DND-41 (cell line): ENCODE results near the gene PTPRE.

Experiments used
- ATAC-seq: fragments of 200-7000 bp; cut with Tn5 transposase; 3 replicates; pipeline ENCODE4 v1.9.1; 2021; ENCODE audit warnings: low read depth; ENCODE audit not compliant: insufficient read depth
- DNase-seq: peaks from one replicate; pipeline ENCODE4 v3.0.0-alpha.2; 2020
- H2AFZ ChIP-seq: 2 replicates; pipeline ENCODE4 v1.6.0; 2012; ENCODE audit warnings: low read depth, low read length
- H3K27ac ChIP-seq: 2 replicates; pipeline ENCODE4 v1.5.1; 2012; ENCODE audit warnings: low read length, inconsistent platforms
- H3K27me3 ChIP-seq: fragments of 200-600 bp; sonication (generic); 2 replicates; pipeline ENCODE4 v1.6.0; 2012; ENCODE audit warnings: low read length, mild to moderate bottlenecking, inconsistent platforms; ENCODE audit not compliant: insufficient read depth, poor library complexity
- H3K36me3 ChIP-seq: 2 replicates; pipeline ENCODE4 v1.5.1; 2012; ENCODE audit warnings: low read length, inconsistent platforms; ENCODE audit not compliant: insufficient read depth
- H3K4me1 ChIP-seq: 2 replicates; pipeline ENCODE4 v1.5.1; 2012; ENCODE audit warnings: mild to moderate bottlenecking, low read length; ENCODE audit not compliant: insufficient read depth
- H3K4me2 ChIP-seq: 2 replicates; pipeline ENCODE4 v1.6.0; 2012; ENCODE audit warnings: mild to moderate bottlenecking, moderate library complexity, low read length, inconsistent platforms; ENCODE audit not compliant: insufficient read depth
- H3K4me3 ChIP-seq, 2 experiments: fragments of 200-600 bp in 1 of 2; shearing (Covaris generic) in 1 of 2; 2 replicates each; pipeline ENCODE4 v1.5.1; 2012 to 2016; ENCODE audit warnings: inconsistent platforms in 2 of 2, low read length in 2 of 2, mild to moderate bottlenecking in 2 of 2, low read depth in 1 of 2, moderate library complexity in 1 of 2
- H3K79me2 ChIP-seq: 2 replicates; pipeline ENCODE4 v1.6.0; 2012; ENCODE audit warnings: low read length, inconsistent platforms; ENCODE audit not compliant: insufficient read depth
- H3K9ac ChIP-seq: 2 replicates; pipeline ENCODE4 v1.6.0; 2012; ENCODE audit warnings: low read depth, mild to moderate bottlenecking, inconsistent platforms, low read length, moderate library complexity
- H3K9me3 ChIP-seq: 2 replicates; pipeline ENCODE4 v1.5.1; 2012; ENCODE audit warnings: low read length, moderate library complexity, mild to moderate bottlenecking, inconsistent platforms; ENCODE audit not compliant: insufficient read depth, severe bottlenecking
- H4K20me1 ChIP-seq: 2 replicates; pipeline ENCODE4 v1.6.0; 2012; ENCODE audit warnings: low read length; ENCODE audit not compliant: insufficient read depth
- CTCF ChIP-seq: IDR thresholded peaks from 2 replicates; pipeline ENCODE4 v1.5.1; 2012; ENCODE audit warnings: borderline replicate concordance, low read length, moderate library complexity, mild to moderate bottlenecking; ENCODE audit not compliant: poor library complexity, severe bottlenecking; ENCODE audit errors: extremely low read depth
- EZH2 ChIP-seq: IDR thresholded peaks from 3 replicates; pipeline ENCODE4 v1.6.1; 2012; ENCODE audit warnings: borderline replicate concordance, low read depth, mild to moderate bottlenecking, moderate library complexity, low read length, inconsistent platforms; ENCODE audit not compliant: severe bottlenecking

The PTPRE gene

GRCh38 chr10:128007971-128008370 is 101.1 kb downstream of the PTPRE start:
- no peaks in the 10 kb centered on the region for H3K36me3 ChIP-seq
- no peak for DNase-seq
- H3K9me3 ChIP-seq, result no peaks in the 10 kb centered on the region
- no peak overlapping the region for H3K4me2 ChIP-seq
- peaks cover 6% of the 10 kb centered on the region for H3K27me3 ChIP-seq
- peaks cover 9% of the 10 kb centered on the region for H3K4me1 ChIP-seq
- H3K27ac ChIP-seq, result no peak overlapping the region
- no peaks in the 10 kb centered on the region for H3K79me2 ChIP-seq
- no peak for ATAC-seq
- H3K9ac ChIP-seq, result no peak overlapping the region
- H3K4me3 ChIP-seq, result no peak overlapping the region
- no peaks in the 10 kb centered on the region for H4K20me1 ChIP-seq
- no peak for TF ChIP-seq CTCF
- no peak for TF ChIP-seq EZH2
- H2AFZ ChIP-seq, result no peak overlapping the region

GRCh38 chr10:128008521-128009250 is 101.8 kb downstream of the PTPRE start:
- DNase-seq, result no peak
- no peak overlapping the region for H3K27ac ChIP-seq
- H3K36me3 ChIP-seq, result no peaks in the 10 kb centered on the region
- ATAC-seq, result no peak
- no peak overlapping the region for H2AFZ ChIP-seq
- no peaks in the 10 kb centered on the region for H3K9me3 ChIP-seq
- H3K79me2 ChIP-seq, result no peaks in the 10 kb centered on the region
- H3K4me1 ChIP-seq, result peaks cover 9% of the 10 kb centered on the region
- H3K4me2 ChIP-seq, result no peak overlapping the region
- no peak overlapping the region for H3K4me3 ChIP-seq
- H3K9ac ChIP-seq, result no peak overlapping the region
- peaks cover 6% of the 10 kb centered on the region for H3K27me3 ChIP-seq
- TF ChIP-seq EZH2 (no peak), CTCF (no peak)
- H4K20me1 ChIP-seq, result no peaks in the 10 kb centered on the region

GRCh38 chr10:128009372-128010126 is 102.6 kb downstream of the PTPRE start:
- Histone ChIP-seq H4K20me1 (no peaks in the 10 kb centered on the region; the same call in 1 of the 2 replicates), H3K27ac (no peak overlapping the region), H3K4me2 (no peak overlapping the region), H3K4me3 (no peak overlapping the region), H3K9ac (no peak overlapping the region), H2AFZ (no peak overlapping the region), H3K27me3 (peaks cover 6% of the 10 kb centered on the region), H3K36me3 (no peaks in the 10 kb centered on the region), H3K4me1 (peaks cover 9% of the 10 kb centered on the region), H3K9me3 (no peaks in the 10 kb centered on the region), H3K79me2 (no peaks in the 10 kb centered on the region)
- DNase-seq (no peak), ATAC-seq (no peak)
- TF ChIP-seq EZH2 (no peak), CTCF (no peak)
